Suprapubic skin (tissue), 4 donors: ENCODE data around the gene MAGI1. TPM values are rescaled to one million over a fixed set of nuclear protein-coding genes. Genes with fewer than 3 reads are reported as not detected.

Experiments used
- DNase-seq, 2 donors: peaks; one replicate each; pipeline ENCODE4 v3.0.0-alpha.2; 2019; ENCODE audit warnings: low spot score in 2 of 2
- H3K27ac ChIP-seq: fragments of 200-600 bp; sonication (generic); one replicate; pipeline ENCODE4 v1.5.1; 2019
- H3K27me3 ChIP-seq: fragments of 200-600 bp; sonication (generic); one replicate; pipeline ENCODE4 v1.5.1; 2019
- H3K36me3 ChIP-seq: fragments of 200-600 bp; sonication (generic); one replicate; pipeline ENCODE4 v1.5.1; 2019
- H3K4me1 ChIP-seq: fragments of 200-600 bp; sonication (generic); one replicate; pipeline ENCODE4 v1.5.1; 2019
- H3K4me3 ChIP-seq: fragments of 200-600 bp; sonication (generic); one replicate; pipeline ENCODE4 v1.5.1; 2019; ENCODE audit warnings: mild to moderate bottlenecking
- H3K9me3 ChIP-seq: fragments of 200-600 bp; sonication (generic); one replicate; pipeline ENCODE4 v1.5.1; 2019
- CTCF ChIP-seq, 2 donors: fragments of 200-600 bp in 1 of 2; fragments of 450-650 bp in 1 of 2; sonication (generic) in 1 of 2; IDR thresholded peaks; one replicate each; pipeline ENCODE4 v1.5.1; 2016 to 2019; ENCODE audit warnings: antibody characterized with exemption in 2 of 2, mild to moderate bottlenecking in 1 of 2, moderate library complexity in 1 of 2
- EP300 ChIP-seq: sonication (generic); formaldehyde crosslinking; IDR thresholded peaks from one replicate; pipeline ENCODE4 v1.6.1; 2017; ENCODE audit warnings: antibody characterized with exemption
- POLR2A ChIP-seq, 2 donors: fragments of 450-650 bp; IDR thresholded peaks; one replicate each; pipeline ENCODE4 v1.6.1; 2017; ENCODE audit warnings: antibody characterized with exemption in 2 of 2, mild to moderate bottlenecking in 2 of 2, moderate library complexity in 2 of 2
- POLR2AphosphoS5 ChIP-seq, 3 donors: sonication (generic); formaldehyde crosslinking; IDR thresholded peaks; one replicate each; pipeline ENCODE4 v1.6.1; 2017; ENCODE audit warnings: antibody characterized with exemption in 3 of 3
- WGBS: methylation state at CpG from one replicate; pipeline ENCODE4 v1.1.5; 2018; 5-methylcytosine and 5-hydroxymethylcytosine counted together
- total RNA-seq, 4 donors: library from RNA; depleted of rRNA; stranded (reverse); fragments of >200 nt; gene quantifications; one replicate each; pipeline ENCODE4 v1.1.0, GENCODE V29; 2016

The MAGI1 gene
- total RNA-seq, 4 donors from 2014 or later: 37.9 to 71.5 (median 48.6) TPM

- no peaks in the 10 kb centered on the region for H3K36me3 ChIP-seq
- TF ChIP-seq POLR2A (IDR thresholded peaks at IDR 0.05) (no peak), EP300 (no peak), CTCF (IDR thresholded peaks at IDR 0.05) (no peak), POLR2AphosphoS5 (IDR thresholded peaks at IDR 0.05) (no peak)
- WGBS: 98% methylated on average over 6 of the region's 6 CpGs
- no peaks in the 10 kb centered on the region for H3K9me3 ChIP-seq
- no peak for DNase-seq
- H3K27ac ChIP-seq: no peak overlapping the region
- H3K4me3 ChIP-seq: no peak overlapping the region
- H3K27me3 ChIP-seq: no peaks in the 10 kb centered on the region
- no peaks in the 10 kb centered on the region for H3K4me1 ChIP-seq
Measured at GRCh38 chr3:65532749-65533148, 506.0 kb downstream of the MAGI1 start.

- DNase-seq: no peak
- WGBS: 82% methylated on average over 4 of the region's 4 CpGs
- no peaks in the 10 kb centered on the region for H3K4me1 ChIP-seq
- H3K4me3 ChIP-seq: no peak overlapping the region
- H3K9me3 ChIP-seq: no peaks in the 10 kb centered on the region
- no peak for TF ChIP-seq CTCF (IDR thresholded peaks at IDR 0.05)
- TF ChIP-seq POLR2A (IDR thresholded peaks at IDR 0.05): no peak
- no peak for TF ChIP-seq POLR2AphosphoS5 (IDR thresholded peaks at IDR 0.05)
- no peak for TF ChIP-seq EP300
- H3K27me3 ChIP-seq: no peaks in the 10 kb centered on the region
- no peaks in the 10 kb centered on the region for H3K36me3 ChIP-seq
- H3K27ac ChIP-seq: no peak overlapping the region
Measured at GRCh38 chr3:65532215-65532614, 506.5 kb downstream of the MAGI1 start.

- Histone ChIP-seq H3K9me3 (no peaks in the 10 kb centered on the region), H3K27me3 (no peaks in the 10 kb centered on the region), H3K27ac (no peak overlapping the region), H3K4me1 (no peaks in the 10 kb centered on the region), H3K36me3 (no peaks in the 10 kb centered on the region), H3K4me3 (no peak overlapping the region)
- 77% methylated on average over 1 of the region's 1 CpG for WGBS
- no peak for DNase-seq
- TF ChIP-seq POLR2A (IDR thresholded peaks at IDR 0.05): no peak
- TF ChIP-seq CTCF (IDR thresholded peaks at IDR 0.05): no peak
- TF ChIP-seq EP300: no peak
Measured at GRCh38 chr3:65531499-65531898, 507.2 kb downstream of the MAGI1 start.

- 93% methylated on average over 3 of the region's 3 CpGs for WGBS
- DNase-seq: no peak
Measured at GRCh38 chr3:65526656-65527055, 512.1 kb downstream of the MAGI1 start.

GRCh38 chr3:65524584-65524983 lies 514.1 kb downstream of the MAGI1 start:
- Histone ChIP-seq H3K27me3 (no peaks in the 10 kb centered on the region), H3K36me3 (no peaks in the 10 kb centered on the region), H3K9me3 (no peaks in the 10 kb centered on the region), H3K4me1 (no peaks in the 10 kb centered on the region), H3K4me3 (no peak overlapping the region), H3K27ac (no peak overlapping the region)
- TF ChIP-seq EP300: no peak
- TF ChIP-seq POLR2A (IDR thresholded peaks at IDR 0.05): no peak
- no peak for TF ChIP-seq CTCF (IDR thresholded peaks at IDR 0.05)
- TF ChIP-seq POLR2AphosphoS5 (IDR thresholded peaks at IDR 0.05): no peak
- DNase-seq: no peak
- WGBS: 78% methylated on average over 4 of the region's 4 CpGs

More at GRCh38 chr3:65526656-65527055, 512.1 kb downstream of the MAGI1 start:
- no peak for TF ChIP-seq EP300
- TF ChIP-seq POLR2AphosphoS5 (IDR thresholded peaks at IDR 0.05): no peak
- TF ChIP-seq POLR2A (IDR thresholded peaks at IDR 0.05): no peak
- no peak for TF ChIP-seq CTCF (IDR thresholded peaks at IDR 0.05)
- no peak overlapping the region for H3K27ac ChIP-seq
- H3K36me3 ChIP-seq: no peaks in the 10 kb centered on the region
- H3K4me3 ChIP-seq: no peak overlapping the region
- no peaks in the 10 kb centered on the region for H3K4me1 ChIP-seq
- H3K9me3 ChIP-seq: no peaks in the 10 kb centered on the region
- H3K27me3 ChIP-seq: no peaks in the 10 kb centered on the region
